ENCODE measurements around the gene DENND1A.

- no peak for TF ChIP-seq CTCF (IDR thresholded peaks at IDR 0.05)
- TF ChIP-seq POLR2A (IDR thresholded peaks at IDR 0.05) = no peak
Measured at GRCh38 chr9:123745933-123746332, 184.0 kb downstream of the DENND1A start.

Data from heart left ventricle (tissue), 13 donors.